Thyroid gland (tissue), 4 donors: ENCODE data around the gene NIT2.

ENCODE experiments used
- POLR2A ChIP-seq, 2 donors: fragments of 450-650 bp; IDR thresholded peaks; one replicate each; pipeline ENCODE4 v1.6.1; 2017; ENCODE audit warnings: antibody characterized with exemption in 2 of 2, mild to moderate bottlenecking in 2 of 2, moderate library complexity in 1 of 2
- TF ChIP-seq, protein P1 (sequence below), 6 experiments: fragments of 200-600 bp in 3 of 6; fragments of 450-650 bp in 3 of 6; sonication (generic) in 3 of 6; IDR thresholded peaks; one replicate each; pipeline ENCODE4 v1.5.1; 2016 to 2019; ENCODE audit warnings: antibody characterized with exemption in 6 of 6, mild to moderate bottlenecking in 2 of 6, inconsistent platforms in 1 of 6, moderate library complexity in 1 of 6

DNA sequence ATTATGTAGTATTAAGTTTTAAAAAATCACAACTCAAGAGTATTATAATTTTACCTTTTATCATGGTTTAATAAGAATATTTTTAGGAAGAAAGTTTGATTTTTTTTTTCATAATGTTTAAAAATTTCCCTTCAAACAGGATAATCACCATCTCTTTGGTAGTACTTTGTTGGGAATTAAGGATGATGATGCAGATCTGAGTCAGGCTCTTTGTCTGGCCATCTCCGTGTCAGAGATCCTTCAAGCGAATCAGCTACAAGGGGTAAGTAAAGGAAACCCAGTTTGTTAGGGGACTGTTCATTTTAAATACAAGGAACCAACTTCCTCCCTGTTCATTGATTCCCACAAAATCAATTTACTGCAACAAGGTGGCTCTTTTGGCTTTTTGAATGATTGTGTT lies 36.8 kb upstream of the NIT2 start:
- TF ChIP-seq, protein P1, sequence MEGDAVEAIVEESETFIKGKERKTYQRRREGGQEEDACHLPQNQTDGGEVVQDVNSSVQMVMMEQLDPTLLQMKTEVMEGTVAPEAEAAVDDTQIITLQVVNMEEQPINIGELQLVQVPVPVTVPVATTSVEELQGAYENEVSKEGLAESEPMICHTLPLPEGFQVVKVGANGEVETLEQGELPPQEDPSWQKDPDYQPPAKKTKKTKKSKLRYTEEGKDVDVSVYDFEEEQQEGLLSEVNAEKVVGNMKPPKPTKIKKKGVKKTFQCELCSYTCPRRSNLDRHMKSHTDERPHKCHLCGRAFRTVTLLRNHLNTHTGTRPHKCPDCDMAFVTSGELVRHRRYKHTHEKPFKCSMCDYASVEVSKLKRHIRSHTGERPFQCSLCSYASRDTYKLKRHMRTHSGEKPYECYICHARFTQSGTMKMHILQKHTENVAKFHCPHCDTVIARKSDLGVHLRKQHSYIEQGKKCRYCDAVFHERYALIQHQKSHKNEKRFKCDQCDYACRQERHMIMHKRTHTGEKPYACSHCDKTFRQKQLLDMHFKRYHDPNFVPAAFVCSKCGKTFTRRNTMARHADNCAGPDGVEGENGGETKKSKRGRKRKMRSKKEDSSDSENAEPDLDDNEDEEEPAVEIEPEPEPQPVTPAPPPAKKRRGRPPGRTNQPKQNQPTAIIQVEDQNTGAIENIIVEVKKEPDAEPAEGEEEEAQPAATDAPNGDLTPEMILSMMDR (IDR thresholded peaks at IDR 0.05) = no peak
- TF ChIP-seq POLR2A (IDR thresholded peaks at IDR 0.05) = no peak
